ENCODE measurements around the gene MORN2.

Gene MORN2

GRCh38 chr2:38889575-38889974, 13.8 kb downstream of the MORN2 start, which contains the start of gene ARHGEF33:
TSS of gene ARHGEF33 (plus strand) at chr2:38889875. CDS start at chr2:38919448, 29,573 bp downstream.
- DNase-seq (ENCODE audit: low read depth, low spot score), result no peak

GRCh38 chr2:38892819-38893218, 17.0 kb downstream of the MORN2 start:
- DNase-seq (ENCODE audit: low read depth, low spot score), result no peak

- DNase-seq (ENCODE audit: low read depth, low spot score), result no peak
These were observed 22.5 kb downstream of the MORN2 start for GRCh38 chr2:38898256-38898655.

- DNase-seq (ENCODE audit: low read depth, low spot score), result no peak
These were observed 24.9 kb downstream of the MORN2 start for GRCh38 chr2:38900726-38901125.

GRCh38 chr2:38905251-38905650, 29.5 kb downstream of the MORN2 start:
- no peak for DNase-seq (ENCODE audit: low read depth, low spot score)

GRCh38 chr2:38907242-38907641, 31.5 kb downstream of the MORN2 start:
- no peak for DNase-seq (ENCODE audit: low read depth, low spot score)

GRCh38 chr2:38907743-38908562, 32.2 kb downstream of the MORN2 start:
- DNase-seq (ENCODE audit: low read depth, low spot score), result no peak

- no peak for DNase-seq (ENCODE audit: low read depth, low spot score)
These were observed 34.1 kb downstream of the MORN2 start for GRCh38 chr2:38909872-38910271.

GRCh38 chr2:38911191-38911590, 35.4 kb downstream of the MORN2 start:
- DNase-seq (ENCODE audit: low read depth, low spot score), result no peak

GRCh38 chr2:38912619-38913018, 36.8 kb downstream of the MORN2 start:
- no peak for DNase-seq (ENCODE audit: low read depth, low spot score)

GRCh38 chr2:38922389-38922788, 46.6 kb downstream of the MORN2 start:
- DNase-seq (ENCODE audit: low read depth, low spot score), result no peak

- no peak for DNase-seq (ENCODE audit: low read depth, low spot score)
These were observed 47.1 kb downstream of the MORN2 start for GRCh38 chr2:38922902-38923301.

GRCh38 chr2:38925982-38926381, 50.2 kb downstream of the MORN2 start:
- DNase-seq (ENCODE audit: low read depth, low spot score), result no peak

GRCh38 chr2:38930600-38930999, 54.8 kb downstream of the MORN2 start:
- no peak for DNase-seq (ENCODE audit: low read depth, low spot score)
